HCT116 (cell line): ENCODE results near the gene LGALS12. TPM values are rescaled to one million over a fixed set of nuclear protein-coding genes. Genes with fewer than 3 reads are reported as not detected.
"Not testable (repeated sequence)": the region's sequence is repeated elsewhere in the genome, so short reads cannot be mapped to it uniquely, and the experiment has no call there.

ENCODE experiments used
- ATAC-seq: fragments of 200-7000 bp; cut with Tn5 transposase; 2 replicates; pipeline ENCODE4 v1.9.1; 2020; ENCODE audit warnings: mild to moderate bottlenecking, moderate library complexity
- BruUV-seq: library from RNA; stranded (reverse); fragments of 400-500 nt; replicated peaks from 2 replicates; lab custom pipeline; 2021; lab: Mats Ljungman, UMichigan
- CTCF ChIA-PET: fragments of 300-600 bp; sonication (Branson Sonifier 250); formaldehyde crosslinking; loops from one replicate; lab custom pipeline; 2021; ENCODE audit warnings: antibody characterized with exemption; lab: Charles Lee
- POLR2A ChIA-PET: fragments of 300-600, 350-600 bp; sonication (Branson Sonifier 250); formaldehyde crosslinking; loops from one replicate; lab custom pipeline; 2021; ENCODE audit warnings: antibody characterized with exemption; lab: Charles Lee
- RAD21 ChIA-PET, 2 experiments: fragments of 300-600 bp; sonication (Branson Sonifier 250); formaldehyde crosslinking; loops; one replicate each; lab custom pipeline; 2023; ENCODE audit warnings: low total read pairs in 2 of 2; ENCODE audit not compliant: uncharacterized antibody in 2 of 2, unreplicated experiment in 2 of 2, low non-redundant PET in 1 of 2; lab: Charles Lee
- DNase-seq: peaks from one replicate; pipeline ENCODE4 v3.0.0-alpha.2; 2010; ENCODE audit warnings: low read depth, low spot score
- H2AFZ ChIP-seq: fragments of 200-600 bp; shearing (Covaris generic), sonication (generic); 2 replicates; pipeline ENCODE4 v1.6.1; 2017; ENCODE audit warnings: low read depth, mixed run types, mixed read lengths, antibody characterized with exemption, low read length; ENCODE audit not compliant: poor library complexity, severe bottlenecking
- H3K27ac ChIP-seq: 2 replicates; pipeline ENCODE4 v1.5.1; 2012; ENCODE audit warnings: low read depth, low read length
- H3K27me3 ChIP-seq: fragments of 200-600 bp; sonication (generic); 2 replicates; pipeline ENCODE4 v1.6.1; 2016; ENCODE audit warnings: mixed run types, low read length, mixed read lengths; ENCODE audit not compliant: insufficient read depth
- H3K36me3 ChIP-seq, 2 experiments: fragments of 200-500 bp in 1 of 2; fragments of 200-600 bp in 1 of 2; sonication (Bioruptor generic) in 1 of 2; sonication (generic) in 1 of 2; 2 replicates each; pipeline versions ENCODE4 v1.5.1 to v1.6.1; 2014 to 2016; ENCODE audit warnings: low read length in 2 of 2, inconsistent platforms in 1 of 2, mixed read lengths in 1 of 2, mixed run types in 1 of 2; ENCODE audit not compliant: insufficient read depth in 2 of 2, control insufficient read depth in 1 of 2
- H3K4me1 ChIP-seq, 2 experiments: fragments of 200-600 bp in 1 of 2; sonication (generic) in 1 of 2; 2 replicates each; pipeline versions ENCODE4 v1.5.1 to v1.6.1; 2012 to 2017; ENCODE audit warnings: low read length in 2 of 2, inconsistent platforms in 1 of 2, mild to moderate bottlenecking in 1 of 2, mixed read lengths in 1 of 2, mixed run types in 1 of 2, moderate library complexity in 1 of 2; ENCODE audit not compliant: insufficient read depth in 2 of 2, control insufficient read depth in 1 of 2
- H3K4me2 ChIP-seq: fragments of 200-600 bp; sonication (generic); 2 replicates; pipeline ENCODE4 v1.6.1; 2017; ENCODE audit warnings: mixed run types, low read length, mixed read lengths
- H3K4me3 ChIP-seq, 2 experiments: fragments of 200-600 bp in 1 of 2; sonication (generic) in 1 of 2; replicated peaks in 1 of 2; 2 replicates each; pipeline ENCODE4 v1.5.1; 2011 to 2016; ENCODE audit warnings: low read length in 2 of 2, control low read depth in 1 of 2, low read depth in 1 of 2, mild to moderate bottlenecking in 1 of 2, mixed read lengths in 1 of 2, mixed run types in 1 of 2
- H3K79me2 ChIP-seq: fragments of 200-600 bp; sonication (generic); 2 replicates; pipeline ENCODE4 v1.6.1; 2017; ENCODE audit warnings: mild to moderate bottlenecking, mixed run types, low read length, moderate library complexity, mixed read lengths; ENCODE audit not compliant: insufficient read depth
- H3K9ac ChIP-seq: fragments of 200-600 bp; sonication (generic); 2 replicates; pipeline ENCODE4 v1.6.1; 2016; ENCODE audit warnings: low read length, mixed read lengths
- H3K9me2 ChIP-seq: fragments of 200-600 bp; sonication (generic), shearing (Covaris generic); 2 replicates; pipeline ENCODE4 v1.6.1; 2017; ENCODE audit warnings: mixed run types, mild to moderate bottlenecking, moderate library complexity; ENCODE audit not compliant: insufficient read depth
- H3K9me3 ChIP-seq, 2 experiments: fragments of 200-500 bp in 1 of 2; fragments of 200-600 bp in 1 of 2; sonication (Bioruptor generic) in 1 of 2; sonication (generic) in 1 of 2; 2 replicates each; pipeline ENCODE4 v1.6.1; 2014 to 2017; ENCODE audit warnings: low read length in 2 of 2, mixed read lengths in 2 of 2, inconsistent platforms in 1 of 2, low read depth in 1 of 2, mild to moderate bottlenecking in 1 of 2, mixed run types in 1 of 2, moderate library complexity in 1 of 2; ENCODE audit not compliant: control insufficient read depth in 1 of 2, insufficient read depth in 1 of 2
- H4K20me1 ChIP-seq: fragments of 200-600 bp; sonication (generic), shearing (Covaris generic); 2 replicates; pipeline ENCODE4 v1.6.1; 2017; ENCODE audit warnings: mixed run types, mild to moderate bottlenecking, moderate library complexity; ENCODE audit not compliant: insufficient read depth
- EZH2phosphoT487 ChIP-seq: fragments of 200-600 bp; IDR thresholded peaks from 2 replicates; pipeline ENCODE4 v1.6.1; 2018; ENCODE audit warnings: antibody characterized with exemption, borderline replicate concordance
- POLR2A ChIP-seq: IDR thresholded peaks from 2 replicates; pipeline ENCODE4 v1.7.0; 2011; ENCODE audit warnings: borderline replicate concordance; ENCODE audit not compliant: insufficient read depth, insufficient read length; ENCODE audit errors: extremely low read depth
- RAD21 ChIP-seq: IDR thresholded peaks from 2 replicates; pipeline ENCODE4 v1.6.1; 2012; ENCODE audit warnings: low read depth, mild to moderate bottlenecking
- SIN3A ChIP-seq: IDR thresholded peaks from 2 replicates; pipeline ENCODE4 v1.6.1; 2012; ENCODE audit warnings: low read depth
- ZFX ChIP-seq: fragments of 450-650 bp; IDR thresholded peaks from 2 replicates; pipeline ENCODE4 v1.6.1; 2017
- intact Hi-C: fragments of 100-400 bp; cut with micrococcal nuclease; formaldehyde crosslinking; loops from 2 replicates; pipeline ENCODE4 v1.10.0; 2022
- total RNA-seq: library from RNA; stranded (reverse); gene quantifications from one replicate; pipeline ENCODE4 v1.2.1, GENCODE V29; 2021; ENCODE audit not compliant: unreplicated experiment

The LGALS12 gene
- total RNA-seq, 1 experiment from 2014 or later, result not detected

DNA sequence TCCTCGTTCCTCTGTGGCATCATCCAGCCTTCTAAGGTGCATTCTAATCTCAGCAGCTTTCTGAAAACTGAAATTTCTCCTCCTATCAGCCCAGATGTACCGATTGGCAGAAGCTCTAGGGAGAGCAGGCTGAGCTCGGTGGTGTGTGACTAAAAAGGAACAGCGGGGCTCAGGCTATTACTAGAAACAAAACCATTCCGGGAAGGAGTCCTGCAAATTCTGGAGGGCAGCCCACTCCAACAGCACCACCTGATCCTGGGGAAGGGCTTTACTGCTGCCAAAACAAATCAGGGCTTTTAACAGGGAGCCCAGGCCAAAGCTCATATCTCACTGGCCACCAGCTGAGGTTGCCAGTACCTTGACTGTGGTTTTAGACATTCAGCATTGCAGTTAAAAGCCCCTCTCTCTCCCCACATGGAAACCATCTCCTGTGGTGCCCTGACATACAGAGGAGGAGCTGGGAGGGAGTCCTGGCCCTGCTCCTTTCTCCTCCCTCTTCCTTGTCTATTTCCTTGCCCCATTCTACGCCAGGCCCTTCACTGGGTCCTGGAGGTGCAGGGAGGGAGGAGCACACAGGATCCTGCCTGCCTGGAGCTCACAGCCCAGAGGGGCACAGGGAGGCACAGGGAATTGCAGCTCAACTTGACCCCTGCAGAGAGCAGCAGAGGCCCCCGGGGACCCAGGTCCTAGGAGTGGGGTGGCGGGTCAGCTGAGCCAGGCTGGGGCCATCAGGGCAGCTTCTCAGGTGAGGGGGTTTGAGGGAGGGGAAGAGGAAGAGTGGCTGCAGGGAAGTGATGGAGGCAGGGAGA is 31.6 kb downstream of the LGALS12 start:
- no peaks in the 10 kb centered on the region for H3K9me3 ChIP-seq
- no peak overlapping the region for H2AFZ ChIP-seq
- no peaks in the 10 kb centered on the region for H3K9me2 ChIP-seq
- CTCF ChIA-PET, result no interaction called here
- H3K9ac ChIP-seq, result no peak overlapping the region
- H3K4me1 ChIP-seq, result no peaks in the 10 kb centered on the region; a peak in 1 of 4 replicates
- no peak overlapping the region for H3K4me2 ChIP-seq
- H3K4me3 ChIP-seq, result no peak overlapping the region
- BruUV-seq, result no TSS peak
- H3K27me3 ChIP-seq, result no peaks in the 10 kb centered on the region; the same call in none of the 2 replicates
- no peak for ATAC-seq
- H4K20me1 ChIP-seq, result no peaks in the 10 kb centered on the region
- no peak for TF ChIP-seq SIN3A
- intact Hi-C loops, result no loop called here
- DNase-seq, result no peak
- POLR2A ChIA-PET, result no interaction called here
- no peaks in the 10 kb centered on the region for H3K79me2 ChIP-seq
- no peaks in the 10 kb centered on the region for H3K36me3 ChIP-seq
- RAD21 ChIA-PET, result no interaction called here
- H3K27ac ChIP-seq, result no peak overlapping the region

- H3K4me2 ChIP-seq, H3K4me3 ChIP-seq, CTCF ChIA-PET, DNase-seq, POLR2A ChIA-PET, ATAC-seq, H3K79me2 ChIP-seq, intact Hi-C loops, BruUV-seq, H3K9ac ChIP-seq, RAD21 ChIA-PET, H3K36me3 ChIP-seq, H3K27me3 ChIP-seq, H3K27ac ChIP-seq, H2AFZ ChIP-seq, H4K20me1 ChIP-seq, H3K9me2 ChIP-seq, H3K4me1 ChIP-seq, H3K9me3 ChIP-seq: not testable (repeated sequence)
Observed at GRCh38 chr11:63542506-63542905, 36.6 kb downstream of the LGALS12 start.

- POLR2A ChIA-PET, result no interaction called here
- no peaks in the 10 kb centered on the region; the same call in 1 of the 2 replicates for H3K27me3 ChIP-seq
- intact Hi-C loops, result no loop called here
- TF ChIP-seq RAD21 (no peak), EZH2phosphoT487 (no peak), POLR2A (no peak), ZFX (no peak)
- TF ChIP-seq, all 23 proteins: peak for 0
- Histone ChIP-seq H3K9me2 (no peaks in the 10 kb centered on the region), H3K27ac (no peak overlapping the region), H3K4me3 (no peak overlapping the region), H3K36me3 (no peaks in the 10 kb centered on the region), H2AFZ (no peak overlapping the region), H3K9ac (no peak overlapping the region), H3K4me2 (no peak overlapping the region), H3K4me1 (no peaks in the 10 kb centered on the region), H4K20me1 (no peaks in the 10 kb centered on the region), H3K79me2 (no peaks in the 10 kb centered on the region), H3K9me3 (no peaks in the 10 kb centered on the region)
- RAD21 ChIA-PET, result no interaction called here
- no peak for ATAC-seq
- no TSS peak for BruUV-seq
- no peak for DNase-seq
- CTCF ChIA-PET, result no interaction called here
Observed at GRCh38 chr11:63543711-63544110, 37.8 kb downstream of the LGALS12 start.
